Measurements from ENCODE around the gene DAB2IP. TPM values are rescaled to one million over a fixed set of nuclear protein-coding genes. Genes with fewer than 3 reads are reported as not detected.

Gene DAB2IP
- total and polyA plus RNA-seq, 2 experiments from 2014 or later: 8.9 to 42.8 TPM

GRCh38 chr9:121661328-121661727 is 9.9 kb downstream of the DAB2IP start:
- Histone ChIP-seq H3K79me2 (replicated peaks; ENCODE audit: insufficient read depth) (peaks cover 19% of the 10 kb centered on the region), H3F3A (replicated peaks; ENCODE audit: low read depth) (no peaks in the 10 kb centered on the region), H3K27me3 (ENCODE audit: insufficient read depth) (no peaks in the 10 kb centered on the region), H3K36me3 (ENCODE audit: insufficient read depth) (no peaks in the 10 kb centered on the region), H3K4me3 (no peak overlapping the region), H3K27ac (ENCODE audit: low read depth) (no peak overlapping the region), H2AFZ (no peak overlapping the region), H3K4me2 (no peak overlapping the region), H3K4me1 (ENCODE audit: insufficient read depth) (peaks cover 18% of the 10 kb centered on the region; the same call in 1 of the 2 replicates), H4K20me1 (replicated peaks; ENCODE audit: insufficient read depth) (peaks cover 34% of the 10 kb centered on the region), H3K9me2 (ENCODE audit: insufficient read depth) (no peaks in the 10 kb centered on the region)
- Mint-ChIP-seq H3K4me1 (peaks cover 39% of the 10 kb centered on the region), H3K27me3 (ENCODE audit: insufficient read depth, low read depth, poor library complexity) (peaks cover 1% of the 10 kb centered on the region), H3K9me3 (no peaks in the 10 kb centered on the region; the same call in 2 of the 3 replicates), H3K36me3 (ENCODE audit: low read depth) (peaks cover 9% of the 10 kb centered on the region; the same call in 1 of the 3 replicates), H3K4me3 (no peak overlapping the region), H3K27ac (no peak overlapping the region)
- DNase-seq (ENCODE audit: low spot score) (no peak), ATAC-seq (no peak)
- TF ChIP-seq ZNF462 (CRISPR knock-in tag; IDR thresholded peaks at IDR 0.05) (no peak), CTCF (conservative IDR thresholded peaks at IDR 0.05; ENCODE audit: low read depth in 2 of 2) (no peak), EZH2 (IDR thresholded peaks at IDR 0.05; ENCODE audit: low read depth, unreplicated experiment) (no peak), ZNF331 (CRISPR knock-in tag; IDR thresholded peaks at IDR 0.05; ENCODE audit: low read depth) (no peak), REST (IDR thresholded peaks at IDR 0.05; ENCODE audit: unreplicated experiment) (no peak), ETS1 (IDR thresholded peaks at IDR 0.05) (no peak), ZNF114 (CRISPR knock-in tag; IDR thresholded peaks at IDR 0.05) (no peak), EZH2phosphoT487 (IDR thresholded peaks at IDR 0.05; ENCODE audit: unreplicated experiment) (no peak), CREB1 (CRISPR knock-in tag; IDR thresholded peaks at IDR 0.05; ENCODE audit: low read depth) (no peak), NANOG (IDR thresholded peaks at IDR 0.05; ENCODE audit: borderline replicate concordance) (no peak), JUNB (IDR thresholded peaks at IDR 0.05; ENCODE audit: unreplicated experiment) (no peak), POLR2AphosphoS5 (IDR thresholded peaks at IDR 0.05; ENCODE audit: low read depth) (no peak), STAT1 (IDR thresholded peaks at IDR 0.05; ENCODE audit: unreplicated experiment) (no peak)

Data from GM23338 (cell line).